GM12801 (cell line): Measurements from ENCODE around the gene GLRX2.

ENCODE experiments used
- TF ChIP-seq, protein P1 (sequence below): IDR thresholded peaks from one replicate; pipeline ENCODE4 v1.5.1; 2011; ENCODE audit warnings: control low read depth; ENCODE audit not compliant: insufficient read length; ENCODE audit errors: extremely low read depth

Gene GLRX2

GRCh38 chr1:193070942-193071341 lies 34.3 kb downstream of the GLRX2 start:
- TF ChIP-seq, protein P1, sequence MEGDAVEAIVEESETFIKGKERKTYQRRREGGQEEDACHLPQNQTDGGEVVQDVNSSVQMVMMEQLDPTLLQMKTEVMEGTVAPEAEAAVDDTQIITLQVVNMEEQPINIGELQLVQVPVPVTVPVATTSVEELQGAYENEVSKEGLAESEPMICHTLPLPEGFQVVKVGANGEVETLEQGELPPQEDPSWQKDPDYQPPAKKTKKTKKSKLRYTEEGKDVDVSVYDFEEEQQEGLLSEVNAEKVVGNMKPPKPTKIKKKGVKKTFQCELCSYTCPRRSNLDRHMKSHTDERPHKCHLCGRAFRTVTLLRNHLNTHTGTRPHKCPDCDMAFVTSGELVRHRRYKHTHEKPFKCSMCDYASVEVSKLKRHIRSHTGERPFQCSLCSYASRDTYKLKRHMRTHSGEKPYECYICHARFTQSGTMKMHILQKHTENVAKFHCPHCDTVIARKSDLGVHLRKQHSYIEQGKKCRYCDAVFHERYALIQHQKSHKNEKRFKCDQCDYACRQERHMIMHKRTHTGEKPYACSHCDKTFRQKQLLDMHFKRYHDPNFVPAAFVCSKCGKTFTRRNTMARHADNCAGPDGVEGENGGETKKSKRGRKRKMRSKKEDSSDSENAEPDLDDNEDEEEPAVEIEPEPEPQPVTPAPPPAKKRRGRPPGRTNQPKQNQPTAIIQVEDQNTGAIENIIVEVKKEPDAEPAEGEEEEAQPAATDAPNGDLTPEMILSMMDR: no peak

GRCh38 chr1:193070386-193070753 lies 34.8 kb downstream of the GLRX2 start:
- TF ChIP-seq, protein P1: no peak

- TF ChIP-seq, protein P1: no peak
Measured at GRCh38 chr1:193069748-193070385, 35.3 kb downstream of the GLRX2 start.

- TF ChIP-seq, protein P1: no peak
Measured at GRCh38 chr1:193068013-193068412, 37.2 kb downstream of the GLRX2 start.

GRCh38 chr1:193066606-193067005 lies 38.6 kb downstream of the GLRX2 start:
- TF ChIP-seq, protein P1: no peak

DNA sequence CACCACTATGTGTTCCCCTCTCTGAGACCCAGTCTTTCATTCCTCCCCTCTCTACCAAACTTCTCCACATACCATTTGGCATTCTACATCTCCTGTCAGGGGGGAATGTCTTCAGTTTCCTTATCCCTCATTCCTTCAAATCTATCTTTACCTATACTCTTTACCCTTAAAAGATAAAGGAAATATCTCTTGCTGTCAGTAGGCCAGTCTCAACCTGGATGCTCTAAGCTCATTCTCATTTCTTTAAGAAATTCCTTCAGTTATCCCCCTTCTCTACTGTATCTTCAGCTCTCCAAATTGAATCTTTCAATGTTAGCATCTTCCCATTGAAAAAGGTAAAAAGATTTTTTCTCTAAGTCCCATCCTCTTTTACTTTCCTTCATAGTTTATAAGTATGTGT lies 39.3 kb downstream of the GLRX2 start:
- TF ChIP-seq, protein P1: no peak

- TF ChIP-seq, protein P1: no peak
Measured at GRCh38 chr1:193062698-193063463, 42.3 kb downstream of the GLRX2 start.
